PC-3 (cell line): ENCODE data around the gene CBL. TPM values are rescaled to one million over a fixed set of nuclear protein-coding genes. Genes with fewer than 3 reads are reported as not detected.

Source experiments
- ATAC-seq: fragments of 200-7000 bp; cut with Tn5 transposase; 2 replicates; pipeline ENCODE4 v1.9.1; 2020; ENCODE audit warnings: mild to moderate bottlenecking, moderate library complexity
- BruUV-seq: library from RNA; stranded (reverse); fragments of 400-500 nt; replicated peaks from 2 replicates; lab custom pipeline; 2021; lab: Mats Ljungman, UMichigan
- CTCF ChIA-PET: fragments of 300-600 bp; sonication (Branson Sonifier 250); formaldehyde crosslinking; loops from one replicate; lab custom pipeline; 2022; ENCODE audit warnings: antibody characterized with exemption; lab: Charles Lee
- POLR2A ChIA-PET: fragments of 300-600 bp; sonication (Branson Sonifier 250); formaldehyde crosslinking; loops from one replicate; lab custom pipeline; 2022; ENCODE audit warnings: antibody characterized with exemption; ENCODE audit not compliant: unreplicated experiment; lab: Charles Lee
- DNase-seq: peaks from one replicate; pipeline ENCODE4 v3.0.0-alpha.2; 2015
- H2AFZ ChIP-seq: fragments of 300-600 bp; sonication (generic); 2 replicates; pipeline ENCODE4 v1.6.0; 2016; ENCODE audit warnings: antibody characterized with exemption, low read length
- H3F3A ChIP-seq: fragments of 300-600 bp; sonication (generic); one replicate; pipeline ENCODE4 v1.6.0; 2017; ENCODE audit warnings: antibody characterized with exemption, low read length, control low read depth, mild to moderate bottlenecking; ENCODE audit not compliant: unreplicated experiment
- H3K27ac ChIP-seq: fragments of 300-600 bp; sonication (generic); 2 replicates; pipeline ENCODE4 v1.5.1; 2016; ENCODE audit warnings: mild to moderate bottlenecking, low read length
- H3K27me3 ChIP-seq: fragments of 300-600 bp; sonication (generic); 2 replicates; pipeline ENCODE4 v1.6.1; 2016; ENCODE audit warnings: low read length, mixed read lengths
- H3K36me3 ChIP-seq: fragments of 300-600 bp; sonication (generic); 2 replicates; pipeline ENCODE4 v1.6.1; 2016; ENCODE audit warnings: low read depth, mixed run types, low read length, mixed read lengths
- H3K4me1 ChIP-seq: fragments of 300-600 bp; sonication (generic); 2 replicates; pipeline ENCODE4 v1.5.1; 2016; ENCODE audit warnings: low read length; ENCODE audit not compliant: insufficient read depth
- H3K4me2 ChIP-seq: fragments of 300-600 bp; sonication (generic); 2 replicates; pipeline ENCODE4 v1.6.0; 2016; ENCODE audit warnings: low read length
- H3K4me3 ChIP-seq: fragments of 300-600 bp; sonication (generic); 2 replicates; pipeline ENCODE4 v1.5.1; 2016; ENCODE audit warnings: mild to moderate bottlenecking, low read length, mixed read lengths
- H3K79me2 ChIP-seq: fragments of 300-600 bp; sonication (generic); 2 replicates; pipeline ENCODE4 v1.6.1; 2017; ENCODE audit warnings: low read length, mixed read lengths
- H3K9ac ChIP-seq: fragments of 300-600 bp; sonication (generic); 2 replicates; pipeline ENCODE4 v1.6.0; 2016; ENCODE audit warnings: mild to moderate bottlenecking, low read length
- H3K9me2 ChIP-seq: fragments of 300-600 bp; sonication (generic); replicated peaks from 2 replicates; pipeline ENCODE4 v1.6.1; 2016; ENCODE audit warnings: mixed run types, low read length, mixed read lengths
- H3K9me3 ChIP-seq: fragments of 300-600 bp; sonication (generic); 2 replicates; pipeline ENCODE4 v1.6.1; 2016; ENCODE audit warnings: low read length, mixed read lengths
- H4K20me1 ChIP-seq: fragments of 300-600 bp; sonication (generic); 2 replicates; pipeline ENCODE4 v1.6.1; 2016; ENCODE audit warnings: low read length, mixed read lengths
- EZH2 ChIP-seq: fragments of 300-600 bp; sonication (generic); IDR thresholded peaks from one replicate; pipeline ENCODE4 v1.6.1; 2017; ENCODE audit warnings: antibody characterized with exemption, mild to moderate bottlenecking, low read length; ENCODE audit not compliant: unreplicated experiment
- EZH2phosphoT487 ChIP-seq: fragments of 300-600 bp; sonication (generic); IDR thresholded peaks from 2 replicates; pipeline ENCODE4 v1.6.1; 2018; ENCODE audit warnings: mild to moderate bottlenecking, antibody characterized with exemption, low read length, borderline replicate concordance
- intact Hi-C: fragments of 100-400 bp; cut with micrococcal nuclease; formaldehyde crosslinking; loops from 2 replicates; pipeline ENCODE4 v1.9.0; 2023
- total RNA-seq: library from RNA; depleted of rRNA; stranded (reverse); fragments of >200 nt; gene quantifications from 2 replicates; pipeline ENCODE4 v1.2.3, GENCODE V29; 2014
- TF ChIP-seq, protein P1 (sequence below): fragments of 300-600 bp; sonication (generic); conservative IDR thresholded peaks from 2 replicates; pipeline ENCODE4 v1.5.1; 2017; ENCODE audit warnings: antibody characterized with exemption, low read depth, mild to moderate bottlenecking, low read length

The CBL gene
- total RNA-seq, 1 experiment from 2014 or later, result 11.4 TPM

DNA sequence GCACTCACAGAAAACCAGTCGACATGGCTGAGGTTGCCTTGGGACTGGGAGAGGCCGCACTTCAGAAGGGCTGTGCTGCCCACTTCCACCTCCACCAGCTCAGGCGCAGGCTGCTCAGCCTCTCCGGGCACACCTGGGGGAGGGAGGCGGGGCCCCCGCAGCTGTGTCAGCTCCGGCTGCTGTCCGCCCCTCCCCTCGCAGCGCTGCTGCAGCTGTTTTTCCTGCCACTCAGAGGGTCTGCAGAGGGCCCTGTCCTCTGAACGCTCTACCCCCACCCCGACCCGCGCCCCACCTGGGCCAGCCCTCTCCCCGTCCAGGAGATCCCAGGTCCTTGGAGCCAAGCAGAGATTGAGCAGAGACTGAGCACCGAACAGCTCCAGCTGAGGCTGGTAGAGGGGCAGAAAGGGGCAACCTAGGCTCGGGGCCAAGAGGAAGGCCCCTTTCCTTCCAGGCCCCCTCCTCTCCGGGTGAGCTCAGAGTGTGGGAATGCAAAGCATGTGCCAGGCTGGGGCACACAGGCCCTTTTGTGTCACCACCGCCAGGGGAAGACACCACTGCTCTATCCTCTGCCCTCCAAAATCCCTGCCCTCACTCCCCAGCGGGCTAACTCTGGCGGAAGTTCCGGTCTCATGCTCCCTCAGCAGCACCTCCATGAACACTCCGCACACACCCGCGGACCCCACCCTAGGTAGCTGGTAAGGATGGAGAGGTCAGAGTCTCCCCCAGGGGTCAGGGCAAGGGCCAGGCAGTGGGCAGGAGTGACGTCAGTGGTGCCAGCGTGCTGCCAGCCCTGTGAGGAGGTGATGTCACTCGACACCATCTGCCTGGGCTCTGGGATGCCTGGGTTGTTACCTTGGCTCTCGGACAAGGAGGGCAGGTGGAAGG lies 109.2 kb downstream of the CBL start:
- CTCF ChIA-PET, result interaction anchor here (0.6 to 1.3 kb wide), 4 partner anchors 23 to 257 kb away, joined by 3 to 6 read pairs (median 3); partner anchors contain the start of genes CBL and NLRX1
- H3K4me2 ChIP-seq, result peak overlapping the region; percentile 94
- peak overlapping the region; percentile 63 for H3K9ac ChIP-seq
- H3K4me1 ChIP-seq, result peaks cover 36% of the 10 kb centered on the region
- H3K79me2 ChIP-seq, result peaks cover 29% of the 10 kb centered on the region
- POLR2A ChIA-PET, result interaction anchor here (0.5 kb wide), 1 partner anchor 959 kb away, joined by 3 read pairs; no protein-coding TSS in a partner anchor
- H3K36me3 ChIP-seq, result peaks cover 33% of the 10 kb centered on the region
- peak overlapping the region; percentile 53 for H3K27ac ChIP-seq
- no peaks in the 10 kb centered on the region for H3K9me2 ChIP-seq
- peak overlapping the region; percentile 71 for H2AFZ ChIP-seq
- no peaks in the 10 kb centered on the region for H3K9me3 ChIP-seq
- TF ChIP-seq EZH2 (no peak), EZH2phosphoT487 (no peak)
- TF ChIP-seq, protein P1, sequence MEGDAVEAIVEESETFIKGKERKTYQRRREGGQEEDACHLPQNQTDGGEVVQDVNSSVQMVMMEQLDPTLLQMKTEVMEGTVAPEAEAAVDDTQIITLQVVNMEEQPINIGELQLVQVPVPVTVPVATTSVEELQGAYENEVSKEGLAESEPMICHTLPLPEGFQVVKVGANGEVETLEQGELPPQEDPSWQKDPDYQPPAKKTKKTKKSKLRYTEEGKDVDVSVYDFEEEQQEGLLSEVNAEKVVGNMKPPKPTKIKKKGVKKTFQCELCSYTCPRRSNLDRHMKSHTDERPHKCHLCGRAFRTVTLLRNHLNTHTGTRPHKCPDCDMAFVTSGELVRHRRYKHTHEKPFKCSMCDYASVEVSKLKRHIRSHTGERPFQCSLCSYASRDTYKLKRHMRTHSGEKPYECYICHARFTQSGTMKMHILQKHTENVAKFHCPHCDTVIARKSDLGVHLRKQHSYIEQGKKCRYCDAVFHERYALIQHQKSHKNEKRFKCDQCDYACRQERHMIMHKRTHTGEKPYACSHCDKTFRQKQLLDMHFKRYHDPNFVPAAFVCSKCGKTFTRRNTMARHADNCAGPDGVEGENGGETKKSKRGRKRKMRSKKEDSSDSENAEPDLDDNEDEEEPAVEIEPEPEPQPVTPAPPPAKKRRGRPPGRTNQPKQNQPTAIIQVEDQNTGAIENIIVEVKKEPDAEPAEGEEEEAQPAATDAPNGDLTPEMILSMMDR, result peak; percentile 44
- peak; percentile 84 for DNase-seq
- H3F3A ChIP-seq, result no peaks in the 10 kb centered on the region
- peak; percentile 67 for ATAC-seq
- 0 out of 2 replicates have a peak, but pooled peaks cover 5% of the 10 kb centered on the region for H4K20me1 ChIP-seq
- intact Hi-C loops, result no loop called here
- no TSS peak for BruUV-seq
- H3K4me3 ChIP-seq, result peak overlapping the region; percentile 92
- no peaks in the 10 kb centered on the region for H3K27me3 ChIP-seq

DNA sequence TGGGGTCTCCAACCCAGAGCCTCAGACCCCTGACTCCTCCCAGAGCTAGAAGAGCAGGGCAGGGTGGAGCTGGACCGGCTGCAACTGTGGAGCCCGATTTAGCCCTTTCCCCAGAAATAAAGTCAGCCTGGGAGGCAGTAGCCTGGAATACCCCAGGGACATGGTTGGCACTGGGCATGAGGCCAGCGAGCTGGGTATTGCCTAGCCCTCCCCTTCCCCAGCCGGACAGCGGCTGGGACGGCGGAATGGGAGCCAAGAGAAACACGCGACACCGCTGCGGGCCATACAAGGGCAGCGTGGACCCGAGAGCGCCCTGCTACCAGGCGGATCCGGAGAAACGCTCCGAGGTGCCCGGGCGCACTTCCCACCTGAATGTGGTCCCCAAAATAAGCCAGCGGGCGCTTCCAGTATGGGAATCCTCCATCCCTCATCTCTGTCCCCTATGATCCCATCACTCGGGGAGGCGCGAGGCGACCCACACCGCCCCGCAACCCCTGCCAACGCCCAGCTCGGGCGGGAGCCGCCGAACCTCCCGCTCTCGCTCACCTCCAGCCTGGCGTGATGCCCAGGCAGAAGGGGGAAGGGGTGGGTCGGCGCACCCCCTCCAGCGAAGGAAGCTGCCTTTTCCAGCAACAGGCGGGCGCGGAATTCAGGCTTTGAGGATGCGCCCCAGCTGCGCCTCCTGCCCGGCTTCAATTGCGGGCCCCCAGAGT lies 110.0 kb downstream of the CBL start:
- Histone ChIP-seq H3K27me3 (no peaks in the 10 kb centered on the region), H3K9ac (peak overlapping the region; percentile 63), H3F3A (no peaks in the 10 kb centered on the region), H3K27ac (peak overlapping the region; percentile 53), H4K20me1 (0 out of 2 replicates have a peak, but pooled peaks cover 5% of the 10 kb centered on the region), H3K4me2 (peak overlapping the region; percentile 94), H2AFZ (peak overlapping the region; percentile 71), H3K9me3 (no peaks in the 10 kb centered on the region), H3K79me2 (peaks cover 29% of the 10 kb centered on the region), H3K4me3 (peak overlapping the region; percentile 92), H3K4me1 (peaks cover 38% of the 10 kb centered on the region), H3K9me2 (no peaks in the 10 kb centered on the region), H3K36me3 (peaks cover 27% of the 10 kb centered on the region)
- TF ChIP-seq EZH2, result no peak
- ATAC-seq (peak; percentile 9), DNase-seq (peak; percentile 67)
- ChIA-PET CTCF (interaction anchor here (1.3 kb wide), 1 partner anchor 22 kb away, joined by 6 read pairs; no protein-coding TSS in a partner anchor), POLR2A (interaction anchor here (0.7 kb wide), 1 partner anchor 143 kb away, joined by 3 read pairs; no protein-coding TSS in a partner anchor)
- intact Hi-C loops, result no loop called here
- BruUV-seq, result TSS peak; percentile 90
